Neural progenitor cell (in vitro differentiated cells): ENCODE results near the gene PANK4. TPM values are rescaled to one million over a fixed set of nuclear protein-coding genes. Genes with fewer than 3 reads are reported as not detected.

Source experiments
- DNase-seq: peaks from one replicate; pipeline ENCODE4 v3.0.0-alpha.2; 2016; ENCODE audit warnings: low spot score
- H2AFZ ChIP-seq: fragments of 200-600 bp; sonication (generic); replicated peaks from 2 replicates; pipeline ENCODE4 v1.6.1; 2016; ENCODE audit warnings: antibody characterized with exemption
- H3F3A ChIP-seq: fragments of 200-600 bp; sonication (generic); 2 replicates; pipeline ENCODE4 v1.6.1; 2016; ENCODE audit warnings: antibody characterized with exemption, low read depth
- H3K27ac ChIP-seq: fragments of 200-600 bp; sonication (generic); 2 replicates; pipeline ENCODE4 v1.5.1; 2016; ENCODE audit warnings: mild to moderate bottlenecking
- H3K27me3 ChIP-seq: fragments of 200-600 bp; sonication (generic); 2 replicates; pipeline ENCODE4 v1.6.1; 2016; ENCODE audit warnings: mild to moderate bottlenecking, moderate library complexity
- H3K36me3 ChIP-seq: fragments of 200-600 bp; sonication (generic); 2 replicates; pipeline ENCODE4 v1.5.1; 2016
- H3K4me1 ChIP-seq: fragments of 200-600 bp; sonication (generic); 2 replicates; pipeline ENCODE4 v1.6.1; 2016; ENCODE audit warnings: mixed run types
- H3K4me2 ChIP-seq: fragments of 200-600 bp; sonication (generic); 2 replicates; pipeline ENCODE4 v1.6.1; 2016
- H3K4me3 ChIP-seq: fragments of 200-600 bp; sonication (generic); 2 replicates; pipeline ENCODE4 v1.5.1; 2016
- H3K79me2 ChIP-seq: fragments of 200-600 bp; sonication (generic); 2 replicates; pipeline ENCODE4 v1.6.1; 2016; ENCODE audit warnings: low read depth
- H3K9ac ChIP-seq: fragments of 200-600 bp; sonication (generic); 2 replicates; pipeline ENCODE4 v1.6.1; 2016
- H3K9me3 ChIP-seq: fragments of 200-600 bp; sonication (generic); 2 replicates; pipeline ENCODE4 v1.5.1; 2016; ENCODE audit warnings: low read depth
- H4K20me1 ChIP-seq: fragments of 200-600 bp; sonication (generic); 2 replicates; pipeline ENCODE4 v1.6.1; 2016; ENCODE audit warnings: low read depth
- H3K27ac Mint-ChIP-seq: 3 replicates; pipeline ENCODE4 v1.8.0; 2021; ENCODE audit warnings: mixed read lengths
- H3K27me3 Mint-ChIP-seq: 2 replicates; pipeline ENCODE4 v1.8.0; 2022; ENCODE audit warnings: low read depth, mild to moderate bottlenecking, inconsistent platforms, moderate library complexity, mixed read lengths; ENCODE audit not compliant: insufficient read depth
- H3K36me3 Mint-ChIP-seq: 3 replicates; pipeline ENCODE4 v1.8.0; 2021; ENCODE audit warnings: mixed read lengths
- H3K4me1 Mint-ChIP-seq: 3 replicates; pipeline ENCODE4 v1.8.0; 2021; ENCODE audit warnings: mixed read lengths
- H3K4me3 Mint-ChIP-seq: 3 replicates; pipeline ENCODE4 v1.8.0; 2021; ENCODE audit warnings: mild to moderate bottlenecking, moderate library complexity, mixed read lengths
- H3K9me3 Mint-ChIP-seq: 3 replicates; pipeline ENCODE4 v1.8.0; 2020; ENCODE audit warnings: mixed read lengths
- EZH2 ChIP-seq: fragments of 200-600 bp; sonication (generic); IDR thresholded peaks from 2 replicates; pipeline ENCODE4 v1.6.1; 2017; ENCODE audit warnings: antibody characterized with exemption, mild to moderate bottlenecking, moderate library complexity
- EZH2phosphoT487 ChIP-seq: fragments of 200-600 bp; sonication (generic); IDR thresholded peaks from 2 replicates; pipeline ENCODE4 v1.6.1; 2017; ENCODE audit warnings: antibody characterized with exemption
- total RNA-seq: library from RNA; depleted of rRNA; stranded (reverse); fragments of >200 nt; gene quantifications from 2 replicates; pipeline ENCODE4 v1.2.3, GENCODE V29; 2015; ENCODE audit warnings: low replicate concordance
- TF ChIP-seq, protein P1 (sequence below): fragments of 200-600 bp; sonication (generic); IDR thresholded peaks from 2 replicates; pipeline ENCODE4 v1.5.1; 2017; ENCODE audit warnings: antibody characterized with exemption, mild to moderate bottlenecking

PANK4 gene
- total RNA-seq, 1 donor from 2014 or later, result 30.6 TPM

DNA sequence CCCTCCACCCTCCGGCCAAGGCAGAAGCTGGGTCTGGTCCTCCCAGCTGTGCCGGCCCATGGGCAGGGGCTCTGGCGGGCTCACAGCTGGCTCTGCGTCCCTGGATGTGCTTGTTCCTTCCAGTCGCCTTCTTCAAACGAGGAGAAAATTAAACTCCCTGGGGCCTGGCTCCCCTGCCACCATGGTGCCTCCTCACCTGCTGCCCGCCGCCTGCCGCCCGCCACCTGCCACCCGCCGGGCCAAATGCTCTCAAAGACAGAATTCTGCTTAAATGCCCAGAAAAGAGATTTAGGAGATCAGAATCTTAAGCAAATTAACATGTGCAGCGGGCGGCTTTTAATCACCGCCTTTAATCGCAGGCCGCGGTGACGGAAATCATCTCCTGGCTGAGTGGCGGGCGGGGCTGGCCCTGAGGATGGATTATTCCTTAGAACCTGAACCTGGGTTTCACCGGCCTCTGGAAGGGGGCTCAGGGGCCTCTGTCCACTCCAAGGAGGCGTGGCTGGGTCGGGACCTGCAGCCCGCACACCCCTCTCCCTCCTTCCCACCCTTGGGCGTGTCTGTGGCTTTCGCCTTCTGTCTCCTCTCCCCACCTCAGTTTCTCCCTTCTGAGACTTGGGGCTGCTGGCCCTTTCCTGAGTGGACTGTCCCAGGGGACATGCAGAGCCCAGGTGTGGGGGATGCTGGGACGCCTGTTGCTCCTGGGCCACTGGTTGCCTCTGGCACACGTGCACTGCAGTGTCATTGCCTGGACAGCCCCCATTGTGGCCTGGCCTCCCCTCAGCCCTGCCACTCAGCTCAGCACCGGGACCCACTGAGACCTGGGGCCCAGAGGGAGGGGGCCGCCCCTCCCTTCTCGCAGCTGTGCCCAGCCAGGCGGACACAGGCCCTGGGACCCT, 60.8 kb downstream of the PANK4 start:
- H3K79me2 ChIP-seq, result no peaks in the 10 kb centered on the region
- TF ChIP-seq EZH2phosphoT487, result no peak
- TF ChIP-seq, protein P1, sequence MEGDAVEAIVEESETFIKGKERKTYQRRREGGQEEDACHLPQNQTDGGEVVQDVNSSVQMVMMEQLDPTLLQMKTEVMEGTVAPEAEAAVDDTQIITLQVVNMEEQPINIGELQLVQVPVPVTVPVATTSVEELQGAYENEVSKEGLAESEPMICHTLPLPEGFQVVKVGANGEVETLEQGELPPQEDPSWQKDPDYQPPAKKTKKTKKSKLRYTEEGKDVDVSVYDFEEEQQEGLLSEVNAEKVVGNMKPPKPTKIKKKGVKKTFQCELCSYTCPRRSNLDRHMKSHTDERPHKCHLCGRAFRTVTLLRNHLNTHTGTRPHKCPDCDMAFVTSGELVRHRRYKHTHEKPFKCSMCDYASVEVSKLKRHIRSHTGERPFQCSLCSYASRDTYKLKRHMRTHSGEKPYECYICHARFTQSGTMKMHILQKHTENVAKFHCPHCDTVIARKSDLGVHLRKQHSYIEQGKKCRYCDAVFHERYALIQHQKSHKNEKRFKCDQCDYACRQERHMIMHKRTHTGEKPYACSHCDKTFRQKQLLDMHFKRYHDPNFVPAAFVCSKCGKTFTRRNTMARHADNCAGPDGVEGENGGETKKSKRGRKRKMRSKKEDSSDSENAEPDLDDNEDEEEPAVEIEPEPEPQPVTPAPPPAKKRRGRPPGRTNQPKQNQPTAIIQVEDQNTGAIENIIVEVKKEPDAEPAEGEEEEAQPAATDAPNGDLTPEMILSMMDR, result no peak
- TF ChIP-seq EZH2, result no peak
- no peak overlapping the region for H3K27ac Mint-ChIP-seq
- no peaks in the 10 kb centered on the region for H3K36me3 Mint-ChIP-seq
- H3K4me3 ChIP-seq, result no peak overlapping the region
- H3K4me1 ChIP-seq, result peaks cover 13% of the 10 kb centered on the region
- no peaks in the 10 kb centered on the region for H3K9me3 Mint-ChIP-seq
- no peak overlapping the region for H3K4me2 ChIP-seq
- no peaks in the 10 kb centered on the region for H3K36me3 ChIP-seq
- H3K27ac ChIP-seq, result no peak overlapping the region
- H3F3A ChIP-seq, result no peaks in the 10 kb centered on the region
- H3K9ac ChIP-seq, result no peak overlapping the region
- H2AFZ ChIP-seq, result no peak overlapping the region
- peaks cover 28% of the 10 kb centered on the region for H4K20me1 ChIP-seq
- DNase-seq, result no peak
- peaks cover 16% of the 10 kb centered on the region for H3K27me3 Mint-ChIP-seq
- H3K9me3 ChIP-seq, result no peaks in the 10 kb centered on the region
- H3K4me1 Mint-ChIP-seq, result peaks cover 19% of the 10 kb centered on the region
- peaks cover 25% of the 10 kb centered on the region for H3K27me3 ChIP-seq
- no peak overlapping the region for H3K4me3 Mint-ChIP-seq

DNA sequence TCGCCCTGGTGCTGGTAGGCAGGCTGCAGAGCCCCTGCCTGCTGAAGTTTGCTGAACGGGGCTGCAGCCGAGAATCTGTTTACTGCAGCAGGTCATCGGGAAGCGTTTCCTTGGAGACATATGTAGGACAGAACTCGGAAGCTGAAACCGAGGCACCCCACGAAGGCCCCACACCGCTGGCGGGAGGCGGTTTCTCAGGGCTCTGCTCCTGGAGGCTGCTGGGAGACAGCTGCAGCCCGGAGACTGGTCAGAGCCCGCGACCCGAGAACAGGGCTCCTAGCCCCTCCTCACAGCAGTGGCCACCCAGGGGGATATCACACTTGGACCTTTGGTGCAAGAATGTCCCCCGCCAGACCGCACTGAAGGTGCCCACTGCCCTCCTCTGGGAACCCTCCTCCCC, 63.0 kb downstream of the PANK4 start:
- peaks cover 13% of the 10 kb centered on the region for H3K27me3 Mint-ChIP-seq
- no peaks in the 10 kb centered on the region for H3K9me3 ChIP-seq
- no peak overlapping the region for H3K4me3 ChIP-seq
- no peak overlapping the region for H2AFZ ChIP-seq
- no peaks in the 10 kb centered on the region for H3K36me3 ChIP-seq
- H3K4me3 Mint-ChIP-seq, result no peak overlapping the region
- H3K4me1 ChIP-seq, result peaks cover 13% of the 10 kb centered on the region
- DNase-seq, result no peak
- peaks cover 22% of the 10 kb centered on the region for H4K20me1 ChIP-seq
- H3K9ac ChIP-seq, result no peak overlapping the region
- H3K9me3 Mint-ChIP-seq, result peaks cover 2% of the 10 kb centered on the region
- H3K4me2 ChIP-seq, result no peak overlapping the region
- H3F3A ChIP-seq, result no peaks in the 10 kb centered on the region
- TF ChIP-seq EZH2phosphoT487 (no peak), EZH2 (no peak)
- TF ChIP-seq, protein P1, result no peak
- H3K27ac ChIP-seq, result no peak overlapping the region
- H3K79me2 ChIP-seq, result no peaks in the 10 kb centered on the region
- H3K27ac Mint-ChIP-seq, result no peak overlapping the region
- peaks cover 19% of the 10 kb centered on the region for H3K4me1 Mint-ChIP-seq
- H3K36me3 Mint-ChIP-seq, result no peaks in the 10 kb centered on the region
- peaks cover 19% of the 10 kb centered on the region for H3K27me3 ChIP-seq

DNA sequence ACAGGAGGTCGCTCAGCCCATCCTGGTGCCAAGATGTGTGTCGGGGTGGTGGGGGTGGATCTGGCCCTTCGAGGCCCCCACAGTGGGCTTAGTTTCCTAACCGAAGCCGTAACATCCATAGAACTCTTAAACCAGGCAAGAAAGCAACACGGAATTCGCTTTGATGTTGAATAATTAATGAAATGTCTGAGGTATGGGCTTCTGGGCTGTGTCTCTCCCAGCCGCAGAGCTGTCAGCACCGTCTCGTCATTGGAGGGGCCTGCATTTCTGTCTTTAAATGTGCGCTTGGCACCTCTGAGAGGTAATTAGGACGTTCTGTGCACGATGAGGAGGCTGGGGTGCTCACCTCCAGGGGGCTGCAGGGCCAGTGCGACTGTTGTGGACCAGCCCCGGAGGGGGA, 63.6 kb downstream of the PANK4 start:
- TF ChIP-seq EZH2phosphoT487, result no peak
- TF ChIP-seq, protein P1, result no peak
- Mint-ChIP-seq H3K4me1 (peaks cover 19% of the 10 kb centered on the region), H3K27ac (no peak overlapping the region), H3K27me3 (peaks cover 13% of the 10 kb centered on the region), H3K4me3 (no peak overlapping the region), H3K9me3 (peaks cover 2% of the 10 kb centered on the region), H3K36me3 (no peaks in the 10 kb centered on the region)
- no peak overlapping the region for H2AFZ ChIP-seq
- H3K27ac ChIP-seq, result no peak overlapping the region
- H3K4me3 ChIP-seq, result no peak overlapping the region
- no peaks in the 10 kb centered on the region for H3K79me2 ChIP-seq
- no peak overlapping the region for H3K9ac ChIP-seq
- H4K20me1 ChIP-seq, result peaks cover 16% of the 10 kb centered on the region
- H3K36me3 ChIP-seq, result no peaks in the 10 kb centered on the region
- no peaks in the 10 kb centered on the region for H3F3A ChIP-seq
- H3K4me2 ChIP-seq, result no peak overlapping the region
- DNase-seq, result no peak
- H3K27me3 ChIP-seq, result peaks cover 16% of the 10 kb centered on the region
- peaks cover 13% of the 10 kb centered on the region for H3K4me1 ChIP-seq
- H3K9me3 ChIP-seq, result no peaks in the 10 kb centered on the region
